GM19452 (cell line): ENCODE measurements around the gene POTEJ.
"Not testable (repeated sequence)": the region's sequence is repeated elsewhere in the genome, so short reads cannot be mapped to it uniquely, and the experiment has no call there.

ENCODE experiments used
- ATAC-seq: cut with Tn5 transposase; IDR thresholded peaks from one replicate; pipeline ENCODE4 v1.9.1; 2021; ENCODE audit not compliant: unreplicated experiment

POTEJ gene

DNA sequence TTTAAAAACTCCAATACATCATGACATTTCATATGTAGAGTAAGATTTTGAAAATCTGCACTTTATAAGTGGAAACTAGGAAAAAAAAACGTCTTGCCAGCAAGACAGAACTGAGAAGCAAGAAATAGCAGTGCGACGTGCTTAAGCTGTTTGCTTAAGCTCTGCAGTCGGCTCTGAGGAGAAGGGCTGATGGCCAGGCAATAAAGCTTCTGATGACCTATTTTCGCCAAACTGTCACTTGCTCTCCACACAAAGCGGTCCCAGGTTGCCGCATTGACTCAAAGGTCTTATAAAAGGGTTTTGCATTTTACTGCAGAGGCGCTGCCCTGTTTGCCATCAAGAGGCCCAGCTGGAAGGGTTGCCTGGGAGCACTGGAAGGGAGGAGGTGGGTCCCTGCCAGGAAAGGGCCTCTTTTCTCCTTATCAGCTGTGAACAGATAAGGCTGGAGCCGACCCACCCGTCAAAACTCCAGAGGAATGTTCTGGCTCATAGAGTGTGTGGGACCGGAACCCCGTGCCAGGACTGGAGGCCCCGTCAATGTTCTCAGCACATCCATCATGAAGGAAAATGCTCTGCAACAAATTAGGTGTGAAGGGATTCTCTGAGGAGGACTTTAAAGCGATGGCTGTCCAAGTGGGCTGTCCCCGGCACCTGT is 9.5 kb upstream of the POTEJ start:
- not testable (repeated sequence) for ATAC-seq

- ATAC-seq = not testable (repeated sequence)
These were observed 2.8 kb upstream of the POTEJ start for GRCh38 chr2:130608276-130609001.

DNA sequence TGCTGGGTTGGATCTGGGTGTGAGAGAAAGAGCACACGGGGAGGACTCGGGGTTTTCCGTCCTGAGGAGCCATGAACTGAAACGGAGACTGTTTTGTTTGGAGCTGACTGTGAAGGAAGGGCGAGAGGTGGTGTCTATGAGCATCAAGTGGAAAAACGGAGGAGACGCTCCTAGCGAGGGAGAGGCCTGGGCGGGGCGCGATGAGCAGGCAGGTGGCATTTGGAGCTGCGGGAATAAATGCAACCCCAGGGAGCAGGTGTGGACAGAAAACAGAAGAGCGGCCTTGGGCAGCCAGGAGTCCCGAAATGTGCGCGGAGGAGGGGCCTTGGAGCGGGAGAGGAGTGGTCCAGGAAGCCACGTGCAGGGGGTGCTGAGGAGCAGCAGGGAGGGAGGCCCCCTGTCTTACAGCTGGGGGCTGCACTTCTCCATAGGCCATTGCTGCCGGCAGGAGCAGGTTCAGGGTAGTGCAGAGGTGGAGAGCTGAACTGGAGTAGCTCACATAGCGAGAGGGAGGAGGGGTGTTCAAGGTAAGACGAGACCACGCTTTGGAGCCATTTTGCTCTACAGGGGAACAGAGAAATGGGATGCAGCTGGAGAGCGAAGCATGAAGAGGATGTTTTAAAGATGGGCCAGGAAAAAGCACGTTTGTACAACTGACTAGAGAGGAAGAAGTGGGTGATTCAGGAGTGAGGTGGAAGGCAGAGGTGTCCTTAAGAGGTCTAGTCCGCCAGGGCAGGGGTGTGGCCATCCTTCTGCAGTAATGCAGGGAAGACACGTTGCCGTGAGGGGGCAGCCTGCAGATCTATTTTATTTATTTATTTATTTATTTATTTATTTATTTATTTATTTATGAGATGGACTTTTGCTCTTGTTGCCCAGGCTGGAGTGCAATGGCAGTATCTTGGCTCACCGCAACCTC is 2.0 kb upstream of the POTEJ start:
- ATAC-seq = not testable (repeated sequence)

- ATAC-seq = not testable (repeated sequence)
These were observed 754 bp upstream of the POTEJ start for GRCh38 chr2:130610486-130610885.

- not testable (repeated sequence) for ATAC-seq
These were observed 17.7 kb downstream of the POTEJ start for GRCh38 chr2:130628784-130629475.

DNA sequence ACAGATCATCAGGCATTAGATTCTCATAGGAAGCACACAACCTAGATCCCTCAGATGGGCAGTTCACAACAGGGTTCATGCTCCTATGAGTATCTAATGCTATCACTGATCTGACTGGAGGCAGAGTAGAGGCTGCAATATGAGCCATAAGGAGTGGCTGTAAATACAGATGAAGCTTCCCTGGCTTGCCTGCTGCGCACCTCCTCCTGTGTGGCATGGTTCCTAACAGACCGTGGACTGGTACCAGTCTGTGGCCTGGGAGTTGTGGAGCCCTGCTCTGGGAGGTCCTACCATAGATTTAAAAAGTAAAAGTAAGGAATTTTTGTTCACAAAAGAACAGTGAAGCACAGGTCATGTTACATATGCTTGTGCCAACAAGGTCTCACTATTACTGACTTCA is 27.7 kb downstream of the POTEJ start:
- not testable (repeated sequence) for ATAC-seq

DNA sequence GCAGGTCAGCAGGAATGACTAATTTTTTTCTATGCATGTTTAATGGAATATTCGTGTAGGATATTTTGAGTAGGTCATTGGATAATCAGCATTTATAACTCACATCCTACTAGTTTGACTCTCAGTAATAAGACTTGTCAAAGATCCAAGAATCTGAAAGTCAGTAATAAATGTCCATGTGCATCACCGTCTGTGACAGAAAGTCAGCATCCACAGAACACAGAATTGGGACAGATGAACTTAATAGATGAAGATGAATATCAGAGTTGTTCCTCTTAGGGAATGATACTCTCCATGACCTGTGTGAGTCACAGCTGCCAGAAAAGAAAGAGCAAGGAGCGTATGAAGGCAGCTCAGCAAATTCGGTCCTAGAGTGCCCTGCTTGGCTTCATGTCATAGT is 30.4 kb downstream of the POTEJ start:
- ATAC-seq = not testable (repeated sequence)

GRCh38 chr2:130649285-130649684 is 38.0 kb downstream of the POTEJ start:
- not testable (repeated sequence) for ATAC-seq

DNA sequence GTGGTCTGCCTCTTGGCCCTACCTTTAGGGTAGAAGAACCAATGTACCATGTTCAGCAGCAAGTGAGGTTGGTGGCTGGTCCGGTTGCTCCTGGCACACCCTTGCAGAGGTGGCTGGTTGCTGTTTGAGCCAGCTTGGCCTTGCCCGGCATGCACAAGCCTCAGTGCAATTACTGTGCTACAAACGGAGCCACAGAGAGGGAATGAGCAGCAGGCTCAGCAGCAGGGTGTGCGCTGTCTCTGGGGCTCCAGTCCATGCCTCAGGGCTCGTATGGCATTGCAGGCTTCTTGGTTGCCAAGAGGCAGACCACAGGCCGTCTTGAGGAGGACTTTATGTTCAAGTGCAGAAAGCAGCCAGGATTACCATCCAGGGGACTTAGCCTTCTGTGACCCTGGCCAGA is 53.3 kb downstream of the POTEJ start:
- not testable (repeated sequence) for ATAC-seq

GRCh38 chr2:130665596-130665995 is 54.4 kb downstream of the POTEJ start:
- not testable (repeated sequence) for ATAC-seq

- ATAC-seq = not testable (repeated sequence)
These were observed 56.3 kb downstream of the POTEJ start for GRCh38 chr2:130667516-130667915.

DNA sequence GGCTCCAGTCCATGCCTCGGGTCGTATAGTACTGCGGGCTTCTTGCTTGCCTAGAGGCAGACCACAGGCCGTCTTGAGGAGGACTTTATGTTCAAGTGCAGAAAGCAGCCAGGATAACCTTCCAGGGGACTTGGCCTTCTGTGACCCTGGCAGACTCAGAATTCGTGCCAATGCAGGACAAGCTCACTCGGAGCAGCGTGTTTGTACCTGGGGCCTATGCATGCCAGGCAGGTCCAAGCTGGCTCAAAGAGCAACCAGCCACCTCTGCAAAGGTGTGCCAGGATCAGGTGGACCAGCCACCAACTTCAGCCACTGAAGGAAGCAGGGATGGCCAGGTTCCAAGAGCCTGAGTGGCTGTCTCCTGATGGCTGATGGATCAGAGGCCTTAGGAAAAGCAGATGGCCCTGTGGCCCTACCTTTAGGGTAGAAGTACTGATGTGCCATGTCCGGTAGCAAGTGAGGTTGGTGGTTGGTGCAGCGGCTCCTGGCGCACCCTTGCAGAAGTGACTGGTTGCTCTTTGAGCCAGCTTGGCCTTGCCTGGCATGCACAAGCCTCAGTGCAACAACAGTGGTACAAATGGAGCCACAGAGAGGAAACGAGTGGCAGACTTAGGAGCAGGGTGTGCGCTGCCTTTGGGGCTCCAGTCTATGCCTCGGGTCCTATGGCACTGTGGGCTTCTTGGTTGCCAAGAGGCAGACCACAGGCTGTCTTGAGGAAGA is 58.9 kb downstream of the POTEJ start:
- ATAC-seq = not testable (repeated sequence)

DNA sequence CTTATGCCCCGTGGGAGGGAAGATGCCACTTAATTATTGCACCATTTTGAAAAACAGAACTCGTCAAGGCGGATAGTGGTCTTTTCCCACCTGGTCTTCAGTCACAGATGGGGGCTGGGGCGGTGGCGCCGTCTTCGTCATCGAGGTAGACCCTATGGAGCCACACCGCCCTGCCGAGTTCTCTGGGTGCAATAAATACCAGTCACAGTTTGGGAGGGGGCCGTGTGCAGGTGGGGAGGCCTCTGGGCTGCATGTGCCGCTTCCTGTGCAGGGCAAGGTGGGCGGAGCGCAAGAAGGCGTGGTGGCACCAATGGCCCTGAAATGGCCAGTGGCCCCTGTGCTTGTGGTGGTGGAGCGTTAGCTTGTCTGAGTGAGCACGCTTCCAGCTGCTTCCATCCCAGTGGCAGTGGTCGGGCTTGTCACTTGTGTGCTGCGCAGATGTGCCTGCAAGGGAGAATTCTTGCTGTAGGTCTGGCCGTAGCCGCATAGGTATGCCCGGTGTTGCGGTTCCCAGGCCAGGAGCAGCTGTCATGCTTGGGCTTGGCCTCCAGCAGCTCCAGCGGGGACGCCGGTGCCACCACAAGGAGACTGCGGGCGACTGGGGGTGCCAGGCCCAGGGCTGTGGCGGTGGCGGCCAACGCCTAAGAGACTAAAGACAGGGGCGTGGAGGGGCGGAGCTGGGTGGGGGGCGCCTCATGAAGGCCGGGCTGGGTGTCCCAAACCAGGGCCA is 81.0 kb downstream of the POTEJ start:
- not testable (repeated sequence) for ATAC-seq

- not testable (repeated sequence) for ATAC-seq
These were observed 82.2 kb downstream of the POTEJ start for GRCh38 chr2:130693474-130693873.

GRCh38 chr2:130703250-130703649 is 92.0 kb downstream of the POTEJ start:
- ATAC-seq = not testable (repeated sequence)
